Measurements from ENCODE around the gene DENND4B.

DENND4B gene

GRCh38 chr1:153922972-153923925 is 23.3 kb downstream of the DENND4B start, which contains the start of gene GATAD2B:
Gene GATAD2B (minus strand): TSS chr1:153922972. CDS start chr1:153828347, 94,625 bp downstream.
- TF ChIP-seq CTCF (IDR thresholded peaks at IDR 0.05; ENCODE audit: low read depth, low read length, missing control alignments) = no peak
- peak within 1 kb of the TSS; percentile 72 for H3K4me3 ChIP-seq (ENCODE audit: low read depth, low read length)
- peak; percentile 100 for DNase-seq (ENCODE audit: low read depth)

- no peak for DNase-seq (ENCODE audit: low read depth)
- H3K4me3 ChIP-seq (ENCODE audit: low read depth, low read length) = peak overlapping the region; percentile 70
- TF ChIP-seq CTCF (IDR thresholded peaks at IDR 0.05; ENCODE audit: low read depth, low read length, missing control alignments) = peak; percentile 27
Observed at GRCh38 chr1:153922076-153922971, 24.2 kb downstream of the DENND4B start.

GRCh38 chr1:153921803-153922075 is 24.8 kb downstream of the DENND4B start:
- peak overlapping the region; percentile 70 for H3K4me3 ChIP-seq (ENCODE audit: low read depth, low read length)
- DNase-seq (ENCODE audit: low read depth) = no peak
- TF ChIP-seq CTCF (IDR thresholded peaks at IDR 0.05; ENCODE audit: low read depth, low read length, missing control alignments) = no peak

GRCh38 chr1:153921080-153921802 is 25.3 kb downstream of the DENND4B start:
- no peak for TF ChIP-seq CTCF (IDR thresholded peaks at IDR 0.05; ENCODE audit: low read depth, low read length, missing control alignments)
- peak overlapping the region; percentile 70 for H3K4me3 ChIP-seq (ENCODE audit: low read depth, low read length)
- no peak for DNase-seq (ENCODE audit: low read depth)

GRCh38 chr1:153919876-153920852 is 26.4 kb downstream of the DENND4B start:
- peak; percentile 42 for TF ChIP-seq CTCF (IDR thresholded peaks at IDR 0.05; ENCODE audit: low read depth, low read length, missing control alignments)
- H3K4me3 ChIP-seq (ENCODE audit: low read depth, low read length) = peak overlapping the region; percentile 70; the same call in 1 of the 2 replicates
- no peak for DNase-seq (ENCODE audit: low read depth)

Data from GM12864 (cell line).